ENCODE results near the gene SV2B.

DNA sequence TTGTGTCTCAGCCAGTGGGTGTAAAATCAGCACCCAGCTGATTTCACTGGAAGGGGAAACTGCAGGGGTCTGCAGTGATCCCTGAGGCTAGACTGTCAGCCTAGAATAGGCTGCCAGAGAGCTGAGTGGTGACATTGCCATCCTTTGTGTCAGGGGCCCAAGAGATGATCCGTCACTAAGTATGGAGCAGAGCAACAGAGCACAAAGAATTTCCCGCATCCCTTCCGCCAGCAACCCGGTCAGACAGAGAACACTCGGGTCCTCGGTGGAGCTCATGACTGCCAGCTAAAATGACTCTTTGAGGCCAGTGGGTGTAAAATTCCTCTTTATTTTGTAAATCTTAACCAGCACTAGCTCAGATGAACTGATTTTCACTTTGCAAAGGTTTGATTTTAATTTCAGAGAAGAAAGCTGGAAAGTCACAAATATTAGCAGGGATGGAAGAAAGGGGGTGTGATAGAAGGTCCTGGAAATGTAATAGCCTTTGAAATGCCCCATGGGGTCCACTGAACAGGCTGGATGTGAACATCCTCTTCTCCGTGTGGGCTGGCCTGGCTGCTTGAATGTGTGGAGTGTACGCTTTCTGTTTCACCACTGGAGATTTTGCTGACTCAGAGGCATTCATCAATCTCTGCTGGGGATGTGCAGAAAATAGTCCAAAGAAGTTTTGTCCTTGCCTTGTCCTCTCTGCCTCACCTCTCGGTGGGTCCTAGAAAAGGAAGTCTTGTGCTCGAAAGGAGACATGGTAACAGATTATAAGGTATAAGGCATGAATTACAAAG is 138.8 kb downstream of the SV2B start:
- TF ChIP-seq BCOR (IDR thresholded peaks at IDR 0.05) (no peak), BACH1 (tag; IDR thresholded peaks at IDR 0.05) (no peak), FOXM1 (IDR thresholded peaks at IDR 0.05; ENCODE audit: low read depth) (no peak), FOXM1 (CRISPR knock-in tag; IDR thresholded peaks at IDR 0.05; ENCODE audit: low read depth) (no peak)
- TF ChIP-seq, protein P1, sequence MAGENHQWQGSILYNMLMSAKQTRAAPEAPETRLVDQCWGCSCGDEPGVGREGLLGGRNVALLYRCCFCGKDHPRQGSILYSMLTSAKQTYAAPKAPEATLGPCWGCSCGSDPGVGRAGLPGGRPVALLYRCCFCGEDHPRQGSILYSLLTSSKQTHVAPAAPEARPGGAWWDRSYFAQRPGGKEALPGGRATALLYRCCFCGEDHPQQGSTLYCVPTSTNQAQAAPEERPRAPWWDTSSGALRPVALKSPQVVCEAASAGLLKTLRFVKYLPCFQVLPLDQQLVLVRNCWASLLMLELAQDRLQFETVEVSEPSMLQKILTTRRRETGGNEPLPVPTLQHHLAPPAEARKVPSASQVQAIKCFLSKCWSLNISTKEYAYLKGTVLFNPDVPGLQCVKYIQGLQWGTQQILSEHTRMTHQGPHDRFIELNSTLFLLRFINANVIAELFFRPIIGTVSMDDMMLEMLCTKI (IDR thresholded peaks at IDR 0.05; ENCODE audit: partially characterized antibody) = no peak

Data from K562 (cell line).